HG02973 (cell line): ENCODE measurements around the gene BAHCC1.
A peak's percentile ranks its signal among the peaks of the same experiment; 100 is the strongest.

ENCODE experiments used
- ATAC-seq: cut with Tn5 transposase; IDR thresholded peaks from one replicate; pipeline ENCODE4 v1.9.1; 2021; ENCODE audit warnings: moderate library complexity; ENCODE audit not compliant: unreplicated experiment

BAHCC1 gene

GRCh38 chr17:81477173-81477572, 81.9 kb downstream of the BAHCC1 start:
- no peak for ATAC-seq

GRCh38 chr17:81478119-81478518, 82.9 kb downstream of the BAHCC1 start:
- ATAC-seq: no peak

- no peak for ATAC-seq
Measured at GRCh38 chr17:81479175-81480071, 84.2 kb downstream of the BAHCC1 start.

GRCh38 chr17:81480140-81481072, 85.1 kb downstream of the BAHCC1 start:
- no peak for ATAC-seq

- no peak for ATAC-seq
Measured at GRCh38 chr17:81481073-81481799, 86.0 kb downstream of the BAHCC1 start.

- no peak for ATAC-seq
Measured at GRCh38 chr17:81481815-81482505, 86.7 kb downstream of the BAHCC1 start.

GRCh38 chr17:81482673-81483072, 87.4 kb downstream of the BAHCC1 start:
- ATAC-seq: no peak

GRCh38 chr17:81483085-81483861, 88.0 kb downstream of the BAHCC1 start:
- ATAC-seq: no peak

GRCh38 chr17:81483862-81484194, 88.6 kb downstream of the BAHCC1 start:
- no peak for ATAC-seq

GRCh38 chr17:81484195-81484979, 89.1 kb downstream of the BAHCC1 start:
- peak; percentile 58 for ATAC-seq

GRCh38 chr17:81486199-81486810, 91.0 kb downstream of the BAHCC1 start:
- ATAC-seq: no peak

- no peak for ATAC-seq
Measured at GRCh38 chr17:81487089-81487486, 91.8 kb downstream of the BAHCC1 start.

GRCh38 chr17:81487487-81488275, 92.4 kb downstream of the BAHCC1 start:
- ATAC-seq: no peak

- ATAC-seq: no peak
Measured at GRCh38 chr17:81488276-81488860, 93.1 kb downstream of the BAHCC1 start.

GRCh38 chr17:81489012-81489997, 94.0 kb downstream of the BAHCC1 start:
- no peak for ATAC-seq
